Measurements from ENCODE around the gene PHF12.

Gene PHF12

GRCh38 chr17:28991779-28992178 lies 40.5 kb upstream of the PHF12 start:
- peaks cover 28 to 70% of the 10 kb centered on the region in 2 experiments for H3K27me3 ChIP-seq (ENCODE audit: control insufficient read depth in 1 of 2, insufficient read depth in 1 of 2, low read length in 2 of 2)
- H3K23ac ChIP-seq (ENCODE audit: low read length in 2 of 2) = no peak overlapping the region
- no peak overlapping the region for H3K4me3 ChIP-seq (ENCODE audit: insufficient read depth in 1 of 2, low read depth in 1 of 2, low read length in 2 of 2)
- no peak overlapping the region for H4K91ac ChIP-seq (ENCODE audit: low read length)
- no peaks in the 10 kb centered on the region for H3K36me3 ChIP-seq (ENCODE audit: control insufficient read depth in 1 of 2, insufficient read depth in 2 of 2, low read depth in 1 of 2, low read length in 2 of 2)
- no peaks in the 10 kb centered on the region for H3K9me3 ChIP-seq (ENCODE audit: control insufficient read depth, low read length)
- DNase-seq = no peak
- peaks cover 2% of the 10 kb centered on the region for H3K4me1 ChIP-seq (ENCODE audit: control insufficient read depth, insufficient read depth, low read depth, low read length)
- no peak overlapping the region for H3K18ac ChIP-seq (ENCODE audit: low read depth in 1 of 2, low read length in 2 of 2)
- H2BK12ac ChIP-seq (ENCODE audit: low read length in 2 of 2) = no peak overlapping the region
- no peak overlapping the region for H3K4ac ChIP-seq (ENCODE audit: low read depth in 1 of 2, low read length in 2 of 2)
- H3K79me1 ChIP-seq (replicated peaks; ENCODE audit: low read length, poor library complexity, severe bottlenecking) = no peaks in the 10 kb centered on the region
- no peak overlapping the region for H2AK5ac ChIP-seq (ENCODE audit: low read length, severe bottlenecking)
- no peak overlapping the region for H2BK5ac ChIP-seq (ENCODE audit: low read depth, low read length, poor library complexity, severe bottlenecking)
- no peak overlapping the region for H3K14ac ChIP-seq (ENCODE audit: low read length in 2 of 2)
- H3K4me2 ChIP-seq (ENCODE audit: low read length, poor library complexity, severe bottlenecking) = no peak overlapping the region
- H2BK15ac ChIP-seq (ENCODE audit: low read depth, poor library complexity, severe bottlenecking) = no peak overlapping the region
- H3K27ac ChIP-seq (ENCODE audit: low read length, poor library complexity, severe bottlenecking) = no peak overlapping the region
- 85% methylated on average over 8 of the region's 8 CpGs for WGBS
- no peak overlapping the region for H2AFZ ChIP-seq (ENCODE audit: low read depth, low read length)
- no peak overlapping the region for H3K9ac ChIP-seq (ENCODE audit: low read length)
- no peak overlapping the region for H2BK120ac ChIP-seq (ENCODE audit: low read depth, low read length)
- no peak overlapping the region for H4K8ac ChIP-seq (ENCODE audit: low read length)

- Histone ChIP-seq H2AFZ (ENCODE audit: low read depth, low read length) (no peak overlapping the region), H3K9me3 (ENCODE audit: control insufficient read depth, low read length) (no peaks in the 10 kb centered on the region), H4K91ac (ENCODE audit: low read length) (no peak overlapping the region), H3K4me2 (ENCODE audit: low read length, poor library complexity, severe bottlenecking) (no peak overlapping the region), H3K36me3 (ENCODE audit: control insufficient read depth in 1 of 2, insufficient read depth in 2 of 2, low read depth in 1 of 2, low read length in 2 of 2) (no peaks in the 10 kb centered on the region), H3K14ac (ENCODE audit: low read length in 2 of 2) (no peak overlapping the region), H3K27ac (ENCODE audit: low read length, poor library complexity, severe bottlenecking) (no peak overlapping the region), H3K18ac (ENCODE audit: low read depth in 1 of 2, low read length in 2 of 2) (no peak overlapping the region), H2AK5ac (ENCODE audit: low read length, severe bottlenecking) (no peak overlapping the region), H3K9ac (ENCODE audit: low read length) (no peak overlapping the region), H2BK12ac (ENCODE audit: low read length in 2 of 2) (no peak overlapping the region), H3K4me1 (ENCODE audit: control insufficient read depth, insufficient read depth, low read depth, low read length) (peaks cover 11% of the 10 kb centered on the region), H3K23ac (ENCODE audit: low read length in 2 of 2) (no peak overlapping the region), H2BK5ac (ENCODE audit: low read depth, low read length, poor library complexity, severe bottlenecking) (no peak overlapping the region), H3K79me1 (replicated peaks; ENCODE audit: low read length, poor library complexity, severe bottlenecking) (no peaks in the 10 kb centered on the region), H3K4me3 (ENCODE audit: insufficient read depth in 1 of 2, low read depth in 1 of 2, low read length in 2 of 2) (no peak overlapping the region), H2BK15ac (ENCODE audit: low read depth, poor library complexity, severe bottlenecking) (no peak overlapping the region), H4K8ac (ENCODE audit: low read length) (no peak overlapping the region), H3K27me3 (ENCODE audit: control insufficient read depth in 1 of 2, insufficient read depth in 1 of 2, low read length in 2 of 2) (peaks cover 48 to 81% of the 10 kb centered on the region in 2 experiments), H3K4ac (ENCODE audit: low read depth in 1 of 2, low read length in 2 of 2) (no peak overlapping the region), H2BK120ac (ENCODE audit: low read depth, low read length) (no peak overlapping the region)
- DNase-seq = no peak
Measured at GRCh38 chr17:28989028-28989427, 37.7 kb upstream of the PHF12 start.

GRCh38 chr17:28988475-28988874 lies 37.2 kb upstream of the PHF12 start:
- Histone ChIP-seq H3K14ac (ENCODE audit: low read length in 2 of 2) (no peak overlapping the region), H3K18ac (ENCODE audit: low read depth in 1 of 2, low read length in 2 of 2) (no peak overlapping the region), H2BK120ac (ENCODE audit: low read depth, low read length) (no peak overlapping the region), H3K4ac (ENCODE audit: low read depth in 1 of 2, low read length in 2 of 2) (no peak overlapping the region), H3K9me3 (ENCODE audit: control insufficient read depth, low read length) (no peaks in the 10 kb centered on the region), H4K8ac (ENCODE audit: low read length) (no peak overlapping the region), H3K4me1 (ENCODE audit: control insufficient read depth, insufficient read depth, low read depth, low read length) (peaks cover 12% of the 10 kb centered on the region), H3K4me3 (ENCODE audit: insufficient read depth in 1 of 2, low read depth in 1 of 2, low read length in 2 of 2) (no peak overlapping the region), H3K27me3 (ENCODE audit: control insufficient read depth in 1 of 2, insufficient read depth in 1 of 2, low read length in 2 of 2) (peaks cover 53 to 81% of the 10 kb centered on the region in 2 experiments), H2BK15ac (ENCODE audit: low read depth, poor library complexity, severe bottlenecking) (no peak overlapping the region), H3K27ac (ENCODE audit: low read length, poor library complexity, severe bottlenecking) (no peak overlapping the region), H3K79me1 (replicated peaks; ENCODE audit: low read length, poor library complexity, severe bottlenecking) (no peaks in the 10 kb centered on the region), H3K4me2 (ENCODE audit: low read length, poor library complexity, severe bottlenecking) (no peak overlapping the region), H3K36me3 (ENCODE audit: control insufficient read depth in 1 of 2, insufficient read depth in 2 of 2, low read depth in 1 of 2, low read length in 2 of 2) (no peaks in the 10 kb centered on the region), H4K91ac (ENCODE audit: low read length) (no peak overlapping the region), H2AFZ (ENCODE audit: low read depth, low read length) (no peak overlapping the region), H2BK12ac (ENCODE audit: low read length in 2 of 2) (no peak overlapping the region), H3K23ac (ENCODE audit: low read length in 2 of 2) (no peak overlapping the region), H2BK5ac (ENCODE audit: low read depth, low read length, poor library complexity, severe bottlenecking) (no peak overlapping the region), H2AK5ac (ENCODE audit: low read length, severe bottlenecking) (no peak overlapping the region), H3K9ac (ENCODE audit: low read length) (no peak overlapping the region)
- WGBS = 93% methylated on average over 1 of the region's 1 CpG
- DNase-seq = no peak

GRCh38 chr17:28986714-28987655 lies 35.7 kb upstream of the PHF12 start:
- no peak for DNase-seq
- no peak overlapping the region for H2BK12ac ChIP-seq (ENCODE audit: low read length in 2 of 2)
- H3K4me3 ChIP-seq (ENCODE audit: insufficient read depth in 1 of 2, low read depth in 1 of 2, low read length in 2 of 2) = no peak overlapping the region
- no peak overlapping the region for H2BK120ac ChIP-seq (ENCODE audit: low read depth, low read length)
- no peaks in the 10 kb centered on the region for H3K36me3 ChIP-seq (ENCODE audit: control insufficient read depth in 1 of 2, insufficient read depth in 2 of 2, low read depth in 1 of 2, low read length in 2 of 2)
- peaks cover 14% of the 10 kb centered on the region for H3K4me1 ChIP-seq (ENCODE audit: control insufficient read depth, insufficient read depth, low read depth, low read length)
- no peak overlapping the region for H3K18ac ChIP-seq (ENCODE audit: low read depth in 1 of 2, low read length in 2 of 2)
- no peak overlapping the region for H3K4ac ChIP-seq (ENCODE audit: low read depth in 1 of 2, low read length in 2 of 2)
- H3K79me1 ChIP-seq (replicated peaks; ENCODE audit: low read length, poor library complexity, severe bottlenecking) = no peaks in the 10 kb centered on the region
- no peak overlapping the region for H3K9ac ChIP-seq (ENCODE audit: low read length)
- H4K91ac ChIP-seq (ENCODE audit: low read length) = no peak overlapping the region
- H3K27ac ChIP-seq (ENCODE audit: low read length, poor library complexity, severe bottlenecking) = no peak overlapping the region
- no peak overlapping the region for H3K14ac ChIP-seq (ENCODE audit: low read length in 2 of 2)
- no peak overlapping the region for H2BK15ac ChIP-seq (ENCODE audit: low read depth, poor library complexity, severe bottlenecking)
- H3K4me2 ChIP-seq (ENCODE audit: low read length, poor library complexity, severe bottlenecking) = no peak overlapping the region
- no peaks in the 10 kb centered on the region for H3K9me3 ChIP-seq (ENCODE audit: control insufficient read depth, low read length)
- H4K8ac ChIP-seq (ENCODE audit: low read length) = no peak overlapping the region
- no peak overlapping the region for H3K23ac ChIP-seq (ENCODE audit: low read length in 2 of 2)
- 73% methylated on average over 14 of the region's 15 CpGs for WGBS
- H3K27me3 ChIP-seq (ENCODE audit: control insufficient read depth in 1 of 2, insufficient read depth in 1 of 2, low read length in 2 of 2) = peaks cover 55 to 84% of the 10 kb centered on the region in 2 experiments
- H2AK5ac ChIP-seq (ENCODE audit: low read length, severe bottlenecking) = no peak overlapping the region
- H2AFZ ChIP-seq (ENCODE audit: low read depth, low read length) = no peak overlapping the region
- H2BK5ac ChIP-seq (ENCODE audit: low read depth, low read length, poor library complexity, severe bottlenecking) = no peak overlapping the region

All from mesenchymal stem cell (in vitro differentiated cells and primary cell).